ENCODE data around the gene ZSWIM6.
"Not testable (repeated sequence)": the region's sequence is repeated elsewhere in the genome, so short reads cannot be mapped to it uniquely, and the experiment has no call there.

Gene ZSWIM6

DNA sequence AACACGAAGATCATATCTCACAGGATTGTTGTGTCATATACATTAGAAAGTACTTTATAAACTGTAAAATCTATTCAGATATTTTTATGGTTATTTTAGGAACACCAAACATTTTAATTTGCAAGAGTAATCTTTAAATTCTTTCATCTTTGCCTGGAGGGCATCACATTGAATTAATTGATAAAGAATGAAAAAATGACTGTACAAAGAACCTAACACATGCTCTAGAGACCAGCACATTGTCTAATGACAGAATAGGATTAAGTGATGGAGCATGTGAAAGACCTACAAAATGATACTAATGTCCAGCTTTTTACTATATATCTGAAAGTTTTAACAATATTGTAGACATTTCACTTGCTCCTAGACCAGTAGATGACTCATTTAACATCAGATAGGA lies 88.0 kb downstream of the ZSWIM6 start:
- no peak for DNase-seq
- no peak overlapping the region for H3K4me3 ChIP-seq (ENCODE audit: low read depth, low read length)
- no peaks in the 10 kb centered on the region for H3K36me3 ChIP-seq
- TF ChIP-seq, protein P1, sequence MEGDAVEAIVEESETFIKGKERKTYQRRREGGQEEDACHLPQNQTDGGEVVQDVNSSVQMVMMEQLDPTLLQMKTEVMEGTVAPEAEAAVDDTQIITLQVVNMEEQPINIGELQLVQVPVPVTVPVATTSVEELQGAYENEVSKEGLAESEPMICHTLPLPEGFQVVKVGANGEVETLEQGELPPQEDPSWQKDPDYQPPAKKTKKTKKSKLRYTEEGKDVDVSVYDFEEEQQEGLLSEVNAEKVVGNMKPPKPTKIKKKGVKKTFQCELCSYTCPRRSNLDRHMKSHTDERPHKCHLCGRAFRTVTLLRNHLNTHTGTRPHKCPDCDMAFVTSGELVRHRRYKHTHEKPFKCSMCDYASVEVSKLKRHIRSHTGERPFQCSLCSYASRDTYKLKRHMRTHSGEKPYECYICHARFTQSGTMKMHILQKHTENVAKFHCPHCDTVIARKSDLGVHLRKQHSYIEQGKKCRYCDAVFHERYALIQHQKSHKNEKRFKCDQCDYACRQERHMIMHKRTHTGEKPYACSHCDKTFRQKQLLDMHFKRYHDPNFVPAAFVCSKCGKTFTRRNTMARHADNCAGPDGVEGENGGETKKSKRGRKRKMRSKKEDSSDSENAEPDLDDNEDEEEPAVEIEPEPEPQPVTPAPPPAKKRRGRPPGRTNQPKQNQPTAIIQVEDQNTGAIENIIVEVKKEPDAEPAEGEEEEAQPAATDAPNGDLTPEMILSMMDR (IDR thresholded peaks at IDR 0.05; ENCODE audit: low read depth, low read length): no peak
- peaks cover 2% of the 10 kb centered on the region; the same call in 1 of the 2 replicates for H3K9me3 ChIP-seq
- no peaks in the 10 kb centered on the region for H3K27me3 ChIP-seq
- H3K4me1 ChIP-seq: peaks cover 3% of the 10 kb centered on the region; the same call in 1 of the 2 replicates

DNA sequence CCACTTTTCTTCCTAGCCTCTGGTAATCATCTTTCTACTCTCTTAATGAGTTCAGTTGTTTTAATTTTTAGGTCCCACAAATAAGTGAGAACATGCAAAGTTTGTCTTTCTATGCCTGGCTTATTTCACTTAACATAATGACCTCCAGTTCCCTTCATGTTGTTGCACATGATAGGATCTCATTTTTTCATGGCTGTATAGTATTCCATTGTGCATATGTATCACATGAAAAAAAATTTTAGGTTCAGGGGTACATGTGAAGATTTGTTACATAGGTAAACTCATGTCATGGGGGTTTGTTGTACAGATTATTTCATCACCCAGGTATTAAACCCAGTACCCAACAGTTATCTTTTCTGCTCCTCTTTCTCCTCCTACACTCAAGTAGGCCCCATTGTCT lies 89.2 kb downstream of the ZSWIM6 start:
- not testable (repeated sequence) for H3K4me3 ChIP-seq (ENCODE audit: low read depth, low read length); H3K27me3 ChIP-seq; H3K9me3 ChIP-seq; DNase-seq; H3K36me3 ChIP-seq; H3K4me1 ChIP-seq

DNA sequence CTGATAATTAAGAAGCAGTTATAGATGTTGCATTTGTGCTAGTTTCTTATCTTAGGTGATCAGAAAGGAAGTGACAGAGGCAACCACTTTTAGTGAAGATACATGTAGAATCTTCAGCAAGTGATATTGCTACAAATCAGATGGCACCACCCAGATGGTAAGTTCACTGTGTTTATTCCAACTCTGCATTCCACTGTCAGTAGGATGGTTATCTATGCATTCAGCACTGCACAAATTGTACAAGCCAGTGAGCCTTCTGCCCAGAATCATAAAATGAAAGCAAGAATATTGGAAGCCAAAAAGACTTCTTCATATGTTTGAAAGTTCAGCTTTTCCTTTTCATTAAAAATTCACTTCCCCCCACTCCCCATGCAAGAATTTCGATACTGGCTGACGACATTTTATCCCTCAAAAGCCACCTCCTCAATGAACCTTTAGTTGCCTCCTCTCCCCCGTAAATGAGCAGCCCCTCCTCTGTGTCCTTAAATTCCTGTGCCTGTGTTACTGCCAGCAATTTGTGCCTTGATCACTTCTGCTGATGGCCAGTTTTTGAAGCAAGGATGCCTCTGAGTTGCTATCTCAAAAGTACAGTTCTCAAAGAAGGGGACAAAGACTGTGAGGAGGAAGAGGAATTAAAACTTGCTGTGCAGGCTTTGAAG lies 91.6 kb downstream of the ZSWIM6 start:
- Histone ChIP-seq H3K9me3 (no peaks in the 10 kb centered on the region), H3K4me3 (ENCODE audit: low read depth, low read length) (no peak overlapping the region), H3K4me1 (peaks cover 3% of the 10 kb centered on the region; the same call in 1 of the 2 replicates), H3K36me3 (no peaks in the 10 kb centered on the region), H3K27me3 (no peaks in the 10 kb centered on the region)
- TF ChIP-seq, protein P1 (IDR thresholded peaks at IDR 0.05; ENCODE audit: low read depth, low read length): no peak
- DNase-seq: no peak

DNA sequence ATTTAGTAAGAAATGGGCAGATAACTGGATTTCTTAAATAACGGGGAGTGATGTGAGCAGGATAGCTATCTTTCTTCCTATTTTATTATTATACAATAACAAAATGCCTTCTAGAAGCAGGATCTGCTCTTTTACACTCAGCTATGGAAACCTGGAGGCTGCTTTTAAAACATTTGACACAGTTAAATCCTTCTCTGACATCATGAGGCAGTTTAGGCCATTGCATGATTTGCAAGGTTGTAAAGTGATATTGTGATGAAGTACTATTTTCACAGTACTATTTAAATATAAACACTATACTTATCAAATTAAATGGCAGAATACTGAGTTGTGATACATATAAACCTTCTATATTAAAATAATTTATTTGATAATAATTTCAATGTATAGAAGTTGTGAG lies 93.9 kb downstream of the ZSWIM6 start:
- Histone ChIP-seq H3K27me3 (no peaks in the 10 kb centered on the region), H3K4me3 (ENCODE audit: low read depth, low read length) (no peak overlapping the region), H3K36me3 (no peaks in the 10 kb centered on the region), H3K9me3 (no peaks in the 10 kb centered on the region), H3K4me1 (no peaks in the 10 kb centered on the region)
- no peak for DNase-seq
- TF ChIP-seq, protein P1 (IDR thresholded peaks at IDR 0.05; ENCODE audit: low read depth, low read length): no peak

DNA sequence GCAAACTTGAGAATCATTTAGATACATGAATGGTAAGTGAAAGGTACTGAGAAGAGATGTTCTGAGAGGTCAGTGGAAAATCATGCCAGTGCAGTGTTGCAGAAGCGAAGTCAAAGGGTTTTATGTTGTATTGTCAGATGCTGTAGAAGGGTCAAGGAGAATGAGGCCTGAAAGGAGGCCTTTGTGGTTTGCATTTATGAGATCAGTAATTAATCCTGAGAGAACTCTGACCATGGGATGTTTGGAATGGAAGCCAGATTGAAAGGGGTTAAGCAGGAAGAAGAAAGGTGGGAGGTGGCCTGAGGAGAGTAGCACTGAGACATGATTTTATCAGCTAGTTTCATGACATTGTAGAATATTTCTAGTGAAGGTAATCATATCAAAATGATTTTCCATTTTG lies 97.8 kb downstream of the ZSWIM6 start:
- TF ChIP-seq, protein P1 (IDR thresholded peaks at IDR 0.05; ENCODE audit: low read depth, low read length): no peak

DNA sequence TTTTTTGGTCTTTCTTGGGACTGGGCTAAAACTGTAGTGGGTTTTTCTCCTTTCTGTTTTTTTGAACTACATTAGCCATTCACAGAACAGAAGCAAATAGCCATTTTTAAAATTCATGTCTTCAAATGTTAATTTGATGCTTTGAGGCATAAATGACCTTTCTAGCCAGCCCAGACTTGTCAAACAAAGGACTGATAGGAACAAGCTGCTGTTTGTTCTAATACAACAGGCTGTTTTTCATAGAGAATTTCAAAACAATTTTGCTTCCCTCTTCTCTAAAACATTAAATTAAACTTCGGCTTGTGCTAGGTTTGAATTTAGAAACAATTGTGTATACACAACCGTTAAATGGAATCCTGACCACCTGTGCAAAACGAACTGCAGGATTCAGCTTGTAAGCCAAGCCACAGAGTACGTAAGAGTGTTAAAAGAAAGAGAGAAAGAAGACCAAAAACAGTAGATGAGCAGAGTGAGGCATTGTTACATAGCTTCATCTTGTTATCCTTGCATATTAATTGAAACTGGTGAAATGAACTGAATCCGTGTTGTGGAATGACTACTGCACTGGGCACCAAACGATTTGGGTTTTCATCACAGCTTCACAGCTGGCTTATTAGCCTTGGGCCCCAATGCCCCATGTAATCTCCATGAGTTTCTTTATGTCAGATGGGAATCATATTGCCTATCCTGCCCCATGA lies 100.0 kb downstream of the ZSWIM6 start:
- no peak overlapping the region for H3K4me3 ChIP-seq (ENCODE audit: low read depth, low read length)
- no peaks in the 10 kb centered on the region for H3K36me3 ChIP-seq
- DNase-seq: no peak
- TF ChIP-seq, protein P1 (IDR thresholded peaks at IDR 0.05; ENCODE audit: low read depth, low read length): no peak
- no peaks in the 10 kb centered on the region for H3K4me1 ChIP-seq
- H3K27me3 ChIP-seq: no peaks in the 10 kb centered on the region
- H3K9me3 ChIP-seq: peaks cover 3% of the 10 kb centered on the region; the same call in 1 of the 2 replicates

More for the DNA sequence above, 97.8 kb downstream of the ZSWIM6 start:
- Histone ChIP-seq H3K9me3 (no peaks in the 10 kb centered on the region), H3K27me3 (no peaks in the 10 kb centered on the region), H3K36me3 (no peaks in the 10 kb centered on the region), H3K4me3 (ENCODE audit: low read depth, low read length) (no peak overlapping the region), H3K4me1 (no peaks in the 10 kb centered on the region)
- no peak for DNase-seq

All from BE2C (cell line).